Epidermal melanocyte (primary cell): ENCODE results near the gene PDIA4.
"Not testable (repeated sequence)": the region's sequence is repeated elsewhere in the genome, so short reads cannot be mapped to it uniquely, and the experiment has no call there.

Experiments
- DNase-seq: peaks from one replicate; pipeline ENCODE4 v3.0.0; 2011; ENCODE audit warnings: low spot score; ENCODE audit not compliant: insufficient read length

PDIA4 gene

DNA sequence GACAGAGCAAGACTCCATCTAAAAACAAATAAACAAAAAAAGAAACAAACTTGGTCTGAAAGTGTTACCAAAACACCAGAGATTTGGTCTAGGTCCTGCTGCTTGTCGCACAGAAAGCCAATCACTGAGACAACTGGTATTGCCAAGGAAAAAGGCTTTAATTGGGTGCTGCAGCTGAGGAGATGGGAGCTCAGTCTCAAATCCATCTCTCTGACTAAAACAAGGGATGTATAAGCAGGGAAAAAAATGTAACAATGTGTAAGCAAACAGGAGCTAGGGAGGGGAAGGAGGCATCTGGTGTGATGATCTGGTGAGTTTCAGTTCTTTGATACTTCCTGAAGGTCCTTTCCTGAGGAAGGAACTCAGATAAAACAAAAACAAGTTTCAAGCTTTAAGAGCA lies 8.4 kb upstream of the PDIA4 start:
- DNase-seq: no peak

DNA sequence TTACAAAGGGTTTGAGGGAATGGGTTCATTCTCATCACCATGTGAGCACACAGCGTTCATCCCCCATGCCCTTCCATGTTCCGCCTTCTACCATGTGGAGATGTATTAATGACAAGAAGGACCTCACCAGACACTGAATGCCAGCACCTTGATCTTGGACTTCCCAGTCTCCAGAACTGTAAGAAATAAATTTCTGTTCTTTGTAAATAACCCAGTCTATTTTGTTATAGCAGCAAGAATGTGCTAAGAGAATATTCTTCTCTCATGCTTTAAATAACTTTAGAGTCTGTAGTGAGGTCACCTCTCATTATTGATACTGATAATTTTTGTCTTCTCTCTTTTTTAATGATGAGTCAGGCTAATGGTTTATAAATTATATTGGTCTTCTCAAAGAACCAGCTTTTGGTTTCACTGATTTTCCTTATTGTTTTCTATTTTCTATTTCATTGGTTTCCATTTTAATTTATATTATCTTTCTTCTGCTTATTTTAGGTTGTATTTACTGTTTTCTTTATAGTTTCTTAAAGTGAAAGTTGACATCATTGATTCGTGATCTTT lies 3.1 kb upstream of the PDIA4 start:
- no peak for DNase-seq

DNA sequence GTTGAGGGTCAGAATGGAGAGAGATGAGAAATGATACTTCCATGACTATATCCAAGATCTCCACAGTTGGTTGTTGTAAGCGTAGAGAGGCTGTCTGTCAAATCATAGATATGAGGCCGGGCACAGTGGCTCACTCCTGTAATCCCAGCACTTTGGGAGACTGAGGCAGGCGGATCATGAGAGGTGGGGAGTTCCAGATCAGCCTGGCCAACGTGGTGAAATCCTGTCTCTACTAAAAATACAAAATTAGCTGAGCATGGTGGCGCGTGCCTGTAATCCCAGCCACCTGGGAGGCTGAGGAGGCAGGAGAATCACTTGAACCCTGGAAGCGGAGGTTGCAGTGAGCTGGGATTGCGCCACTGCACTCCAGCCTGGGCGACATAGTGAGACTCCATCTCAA lies 2.1 kb upstream of the PDIA4 start:
- not testable (repeated sequence) for DNase-seq

DNA sequence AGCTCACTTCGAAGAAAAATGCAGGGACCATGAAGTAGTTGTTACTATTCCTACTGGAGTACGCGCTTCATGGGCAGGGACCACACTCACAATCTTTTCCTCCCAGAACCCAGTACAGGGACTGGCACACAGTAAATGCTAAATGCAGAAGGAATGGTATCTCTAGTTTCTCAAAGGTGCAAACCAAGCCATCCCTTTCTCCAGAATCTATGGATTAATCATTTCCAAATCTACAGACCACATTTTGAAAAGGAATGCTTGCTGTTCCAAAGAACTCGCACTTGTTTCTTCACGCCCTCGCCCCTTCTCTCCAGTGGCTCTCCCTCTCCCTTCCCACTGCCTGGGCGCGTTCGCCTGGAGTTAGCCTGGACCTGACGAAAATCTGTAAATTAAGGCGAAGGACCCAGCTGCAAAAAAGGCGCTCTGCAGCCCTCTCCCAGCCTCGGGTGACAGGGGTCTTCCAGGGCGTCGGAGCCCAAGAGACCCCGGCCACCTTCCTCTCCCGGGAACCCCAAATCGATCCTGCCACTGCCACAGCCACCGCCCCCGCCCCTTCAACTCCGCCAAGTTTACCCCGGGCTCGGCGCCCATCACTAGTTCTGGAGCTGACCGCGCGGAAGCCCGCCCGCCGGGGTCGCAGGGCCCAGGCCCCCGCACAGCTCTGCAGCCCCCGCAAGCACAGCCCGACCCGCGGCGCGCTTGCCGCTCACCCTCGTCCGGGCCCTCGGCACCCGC lies 527 bp downstream of the PDIA4 start:
- DNase-seq: no peak

DNA sequence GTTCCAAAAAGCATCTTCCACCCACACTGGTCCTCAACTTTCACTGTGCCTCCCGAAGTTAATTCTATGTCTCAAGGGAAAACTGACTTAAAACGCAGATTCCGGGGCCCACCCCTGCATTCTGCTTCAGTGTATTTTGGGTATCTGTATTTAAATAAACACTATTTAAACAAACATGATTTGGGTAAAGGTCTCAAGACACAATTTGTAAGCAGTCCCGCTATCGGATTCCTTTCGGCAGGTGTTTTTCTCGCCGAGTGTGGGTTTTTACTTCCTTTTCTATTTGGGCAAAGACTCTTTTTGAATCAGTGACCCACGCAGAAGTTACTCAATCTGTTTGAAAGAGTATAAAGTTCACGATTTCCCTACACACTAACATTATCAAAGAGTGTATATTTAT lies 1.2 kb downstream of the PDIA4 start:
- no peak for DNase-seq

DNA sequence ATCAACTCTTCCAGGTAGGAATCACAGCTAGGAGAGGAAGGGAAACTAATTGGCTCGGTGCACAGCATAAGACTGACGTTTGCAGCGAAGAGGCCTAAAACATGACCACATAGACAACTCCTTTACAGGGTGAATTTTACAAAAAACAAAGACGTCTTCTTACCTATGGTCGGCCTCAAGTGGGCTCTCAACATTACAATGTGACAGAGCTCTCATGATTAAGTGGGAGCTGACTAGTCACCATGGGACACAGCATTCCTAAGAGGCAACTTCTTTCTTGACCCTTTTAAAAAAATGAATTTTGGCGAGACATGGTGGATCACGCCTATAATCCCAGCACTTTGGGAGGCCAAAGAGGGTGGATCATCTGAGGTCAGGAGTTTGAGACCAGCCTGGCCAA lies 4.6 kb downstream of the PDIA4 start:
- no peak for DNase-seq

DNA sequence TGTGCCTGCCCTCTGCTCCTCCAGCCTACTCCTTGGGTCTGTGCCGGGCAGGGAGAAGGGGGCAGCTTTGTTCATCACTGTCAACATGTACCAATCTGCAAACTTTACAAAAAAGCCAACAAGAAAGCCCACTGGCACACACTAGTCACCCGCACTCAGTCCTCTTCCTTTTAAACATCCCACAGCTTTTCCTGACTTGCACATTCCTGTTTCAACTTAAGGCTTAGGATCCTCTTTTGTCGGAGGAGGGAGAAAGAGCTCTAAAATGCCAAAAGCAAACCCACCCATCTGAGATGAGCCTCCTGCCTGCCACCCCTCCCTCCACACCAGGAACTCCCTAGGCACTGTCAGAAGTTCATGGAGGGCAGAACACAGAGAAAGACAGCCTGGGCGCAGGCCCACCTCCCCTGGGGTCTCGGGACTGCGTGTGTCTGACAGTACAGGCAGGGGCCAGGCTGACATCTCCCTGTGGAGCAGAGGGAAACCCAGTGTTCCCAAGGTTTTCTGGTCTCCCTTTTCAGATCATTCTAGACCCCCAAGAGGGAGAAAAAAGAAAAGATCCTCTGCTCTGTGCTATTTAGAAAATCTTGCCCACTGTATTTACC lies 5.4 kb downstream of the PDIA4 start:
- DNase-seq: no peak

DNA sequence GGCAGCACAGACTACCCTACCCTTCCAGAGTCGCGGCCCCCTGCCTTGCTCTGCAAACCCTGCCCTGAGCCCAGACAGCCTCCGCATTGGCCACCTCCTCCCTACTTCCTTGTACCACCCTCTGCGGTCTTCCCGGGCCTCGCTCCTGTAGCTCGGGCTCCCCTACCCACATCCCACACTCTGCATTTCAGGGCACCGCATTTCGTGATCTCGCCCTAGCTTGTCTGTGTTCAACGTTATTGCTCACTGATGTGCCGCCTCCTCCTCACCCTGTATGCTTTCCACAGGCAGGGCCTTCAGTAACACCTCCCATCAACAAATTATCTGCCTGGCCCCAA lies 6.6 kb downstream of the PDIA4 start:
- DNase-seq: no peak

DNA sequence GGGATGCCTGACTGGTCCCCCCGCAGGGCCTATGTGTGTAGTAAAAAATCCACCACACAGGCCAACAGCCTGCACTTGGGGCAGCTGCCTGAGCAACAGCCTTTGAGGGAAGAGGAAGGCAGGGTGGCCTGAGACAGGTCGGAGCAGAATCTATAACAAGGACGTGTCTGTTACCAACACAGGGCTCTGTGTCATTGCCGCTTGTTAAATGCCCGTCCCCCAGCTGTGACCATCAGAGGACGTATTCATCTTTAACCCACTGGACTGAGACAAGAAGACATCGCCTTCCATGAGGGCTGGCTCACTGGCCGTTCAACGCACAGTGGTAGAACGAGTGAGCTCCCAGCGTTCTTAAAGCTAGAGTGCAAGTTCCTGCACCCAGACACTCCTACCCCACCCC lies 7.8 kb downstream of the PDIA4 start:
- DNase-seq: no peak

DNA sequence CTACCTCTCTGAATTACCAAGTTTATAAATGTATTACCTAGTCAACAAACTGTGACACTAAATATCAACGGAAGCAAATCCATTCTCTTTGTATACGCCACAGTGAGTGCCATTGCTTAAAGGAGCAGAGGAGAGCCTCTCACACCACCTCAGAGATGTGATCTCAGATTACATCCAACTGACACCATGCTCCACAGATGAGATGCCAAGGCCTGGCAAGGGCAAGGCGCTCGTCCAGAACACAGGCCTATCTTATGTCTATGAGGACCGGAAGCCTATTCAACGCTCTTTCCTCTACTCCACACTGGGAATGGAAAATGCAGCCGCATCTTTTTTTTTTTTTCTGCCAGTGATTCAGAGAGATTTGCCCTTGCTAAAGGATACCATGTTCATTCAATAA lies 11.4 kb downstream of the PDIA4 start:
- no peak for DNase-seq

DNA sequence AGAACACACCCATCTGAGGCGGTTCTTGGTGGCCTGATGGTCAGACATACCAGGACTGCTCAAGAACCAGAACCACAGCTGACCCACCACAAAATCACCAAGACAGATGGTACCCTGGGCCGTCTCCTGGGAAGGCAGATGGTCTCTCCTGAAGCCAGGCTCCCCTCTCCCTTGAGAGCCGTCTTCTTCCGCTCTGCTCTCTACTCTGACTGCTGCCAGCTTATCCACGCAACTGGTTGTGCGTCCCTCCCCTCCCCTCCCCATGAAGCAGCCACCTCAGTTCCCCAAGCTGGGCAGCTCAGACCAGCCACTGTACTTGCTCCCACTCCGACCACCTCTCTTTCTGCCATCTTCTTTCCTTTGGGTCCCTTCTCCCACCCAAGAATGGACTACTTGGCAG lies 14.0 kb downstream of the PDIA4 start:
- no peak for DNase-seq

DNA sequence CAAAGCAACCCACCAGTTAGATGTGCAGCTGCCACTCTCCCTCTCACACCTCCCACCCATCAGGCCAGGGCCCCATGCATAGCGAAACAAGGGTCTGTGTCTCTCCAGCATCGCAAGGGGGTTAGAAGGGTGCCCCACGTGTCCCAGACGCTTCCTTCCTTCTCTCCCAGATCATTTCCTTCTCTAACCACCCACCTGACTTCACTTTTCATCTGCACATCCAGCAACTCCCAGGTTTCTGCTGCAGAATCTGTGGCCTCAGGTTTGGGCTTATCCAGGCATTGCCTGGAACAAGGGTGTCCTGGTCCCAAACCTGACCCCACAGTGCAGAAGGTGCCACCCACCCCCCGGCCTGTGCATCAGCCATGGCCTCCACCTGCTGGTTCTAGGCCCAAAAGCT lies 14.4 kb downstream of the PDIA4 start:
- DNase-seq: no peak

DNA sequence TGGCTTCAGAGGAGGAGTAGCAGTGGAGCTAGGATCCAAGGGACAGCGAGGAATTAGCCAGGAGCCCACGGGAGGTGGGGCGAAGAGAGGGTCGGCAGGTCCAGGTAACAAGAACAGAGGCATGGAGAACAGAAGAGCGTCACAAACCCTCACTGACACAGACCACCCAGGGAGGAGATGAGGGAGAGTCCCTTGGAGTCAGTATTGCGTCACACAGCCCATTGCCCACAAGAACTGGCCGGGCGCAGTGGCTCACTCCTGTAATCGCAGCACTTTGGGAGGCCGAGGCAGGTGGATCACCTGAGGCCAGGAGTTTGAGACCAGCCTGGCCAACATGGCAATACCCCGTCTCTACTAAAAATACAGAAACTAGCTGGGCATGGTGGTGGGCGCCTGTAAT lies 15.6 kb downstream of the PDIA4 start:
- DNase-seq: not testable (repeated sequence)

DNA sequence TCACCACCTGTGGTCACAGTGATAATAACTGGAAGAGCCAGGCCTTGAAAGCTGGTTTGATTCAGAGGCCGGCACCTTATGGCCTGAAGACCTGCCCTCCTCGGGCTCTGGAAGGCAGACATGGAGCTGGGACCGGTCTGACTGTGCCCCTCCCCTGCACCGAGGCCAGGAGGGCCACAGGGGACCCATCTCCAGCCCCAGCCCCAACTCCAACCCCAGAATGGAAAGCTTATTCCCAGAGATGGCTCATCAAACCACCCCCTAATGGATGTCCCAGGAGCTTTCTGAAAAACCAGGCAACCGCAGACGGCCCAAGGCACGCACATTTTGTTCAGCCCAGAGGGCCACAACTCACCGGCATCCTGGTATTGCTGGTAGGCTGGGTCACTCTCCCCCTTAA lies 16.8 kb downstream of the PDIA4 start:
- no peak for DNase-seq

DNA sequence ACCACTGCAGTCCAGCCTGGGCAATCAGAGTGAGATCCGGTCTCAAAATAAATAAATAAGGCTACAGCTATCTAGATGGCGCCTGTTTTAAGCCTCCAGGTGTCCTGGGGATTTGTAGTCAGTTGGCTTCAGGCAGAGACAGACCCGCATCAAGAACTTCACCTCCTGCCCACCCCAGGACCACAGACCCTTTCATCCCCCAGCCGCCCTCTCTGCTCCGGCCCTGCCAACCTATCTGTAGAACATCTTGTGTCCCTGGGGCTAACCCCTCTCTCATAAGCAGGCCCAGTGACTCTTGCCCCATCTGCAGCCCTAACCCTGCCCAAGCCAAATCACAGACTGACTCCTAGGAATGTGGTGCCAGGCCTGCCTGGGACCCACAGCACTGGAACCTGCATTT lies 17.9 kb downstream of the PDIA4 start:
- no peak for DNase-seq

DNA sequence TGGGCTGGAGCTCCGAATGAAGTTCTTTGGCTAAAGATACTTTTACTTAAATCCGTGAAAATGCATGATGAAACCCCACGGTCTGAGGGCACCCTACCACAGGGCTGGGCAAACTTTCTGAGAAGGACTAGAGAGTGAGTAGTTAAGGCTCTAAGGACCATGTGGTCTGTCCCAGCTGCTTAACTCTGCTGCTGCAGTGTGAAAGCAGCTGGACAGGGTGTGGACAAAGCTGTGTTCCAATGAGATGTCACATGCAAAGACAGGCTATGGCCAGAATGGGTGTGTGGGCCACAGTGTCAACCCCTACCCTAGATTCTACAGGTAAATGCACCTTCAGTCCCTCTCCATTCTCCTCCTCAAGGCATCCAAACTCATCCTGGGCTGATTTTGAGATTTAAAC lies 18.8 kb downstream of the PDIA4 start:
- DNase-seq: no peak

DNA sequence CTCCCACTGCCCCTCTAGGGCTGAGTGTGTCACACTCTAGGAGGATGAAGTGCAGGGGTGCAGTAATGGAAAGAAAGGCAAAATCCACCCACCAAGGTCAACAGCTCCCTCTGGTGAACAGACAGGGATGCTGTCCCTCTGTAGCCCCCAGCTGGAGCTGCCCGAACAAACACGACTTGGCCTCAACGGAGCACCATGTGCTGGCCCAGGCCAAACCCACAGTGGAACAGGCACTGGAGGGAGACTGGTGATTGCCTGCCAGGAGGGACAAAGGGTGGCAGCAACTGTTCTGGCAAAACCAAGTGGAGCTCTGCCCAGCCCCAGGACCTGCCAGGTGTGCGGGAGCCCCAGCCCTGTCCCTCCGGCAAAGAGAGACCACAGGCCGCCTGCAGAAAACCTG lies 20.7 kb downstream of the PDIA4 start:
- DNase-seq: no peak

DNA sequence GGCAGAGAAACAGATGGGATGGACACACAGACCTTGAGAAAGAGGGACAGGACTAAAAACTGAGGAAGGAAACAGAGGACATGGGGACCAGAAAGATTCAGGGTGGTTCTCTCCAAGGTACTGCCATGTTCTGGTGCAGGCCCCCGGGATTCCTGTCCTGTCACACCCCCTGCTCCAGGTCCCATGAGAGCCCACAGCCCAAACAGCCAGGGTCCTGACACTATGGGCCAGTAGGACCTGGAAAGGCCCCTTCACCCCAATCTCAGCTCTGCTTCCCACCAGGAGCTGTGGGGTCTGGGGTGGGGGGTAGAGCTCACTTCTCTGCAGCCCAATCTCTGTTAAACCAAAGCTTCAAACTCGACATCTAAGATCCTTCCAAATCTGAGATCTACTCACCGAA lies 21.2 kb downstream of the PDIA4 start:
- no peak for DNase-seq

DNA sequence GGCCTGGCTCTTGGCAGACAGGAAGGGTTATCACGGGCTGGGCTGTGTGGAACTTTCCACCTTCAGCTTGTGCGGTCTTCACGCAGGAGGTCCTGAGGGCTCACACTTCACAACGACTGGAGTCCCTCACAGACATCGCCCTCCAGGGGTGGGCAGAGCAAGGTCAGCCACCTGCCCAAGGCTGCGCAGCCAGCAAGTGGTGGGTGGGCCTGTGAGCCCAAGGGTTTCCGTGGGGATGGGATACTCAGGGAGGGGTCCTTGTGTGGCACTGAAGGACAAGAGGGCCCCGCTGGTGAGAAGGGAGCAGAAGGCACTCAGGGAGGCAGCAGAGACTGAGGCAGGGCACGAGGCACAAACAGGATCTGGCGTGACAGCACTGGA lies 22.0 kb downstream of the PDIA4 start:
- no peak for DNase-seq

DNA sequence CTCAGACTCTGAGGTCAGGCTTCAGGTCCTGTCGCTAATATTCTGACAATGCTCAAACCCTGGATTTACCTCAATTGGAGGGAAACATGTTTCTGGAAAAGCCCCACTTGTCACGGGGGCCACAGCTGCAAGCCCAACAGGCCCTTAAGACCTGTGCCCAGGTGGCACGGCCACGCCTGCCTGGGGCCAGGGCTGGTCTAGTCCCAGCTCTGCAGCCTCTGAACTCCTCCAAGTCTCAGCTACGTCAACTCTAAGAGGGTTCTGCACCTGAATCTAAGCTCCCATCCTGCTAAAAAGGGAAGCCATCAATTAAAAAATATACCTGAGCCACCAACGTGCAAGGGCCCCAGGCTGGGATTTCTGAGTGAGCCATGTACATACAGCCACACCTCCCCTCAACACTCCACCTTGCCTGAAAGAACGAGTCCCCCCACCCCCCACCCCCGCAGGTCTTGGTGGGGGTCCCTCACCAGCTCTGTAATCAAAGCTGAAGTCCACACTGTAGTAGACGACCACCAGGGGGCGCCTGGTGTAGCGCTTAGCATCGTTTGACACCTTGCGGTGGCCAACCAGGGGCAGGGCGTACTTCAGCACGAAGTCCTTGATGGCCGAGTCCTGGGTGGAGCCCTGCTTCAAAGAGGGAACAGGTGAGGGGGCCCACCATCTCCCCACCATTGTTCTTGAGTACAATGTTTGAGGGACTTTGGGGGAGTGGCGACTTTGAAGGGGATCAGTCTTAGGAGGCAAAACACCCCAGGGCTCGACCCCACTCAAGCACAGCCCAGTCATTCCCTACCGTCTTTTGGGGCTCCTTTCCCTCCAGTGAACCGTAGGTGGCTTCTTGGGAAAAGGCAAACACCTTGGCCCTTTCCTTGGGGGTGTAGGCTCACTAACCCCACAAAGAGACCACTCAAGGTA lies 22.6 kb downstream of the PDIA4 start:
- DNase-seq: no peak

DNA sequence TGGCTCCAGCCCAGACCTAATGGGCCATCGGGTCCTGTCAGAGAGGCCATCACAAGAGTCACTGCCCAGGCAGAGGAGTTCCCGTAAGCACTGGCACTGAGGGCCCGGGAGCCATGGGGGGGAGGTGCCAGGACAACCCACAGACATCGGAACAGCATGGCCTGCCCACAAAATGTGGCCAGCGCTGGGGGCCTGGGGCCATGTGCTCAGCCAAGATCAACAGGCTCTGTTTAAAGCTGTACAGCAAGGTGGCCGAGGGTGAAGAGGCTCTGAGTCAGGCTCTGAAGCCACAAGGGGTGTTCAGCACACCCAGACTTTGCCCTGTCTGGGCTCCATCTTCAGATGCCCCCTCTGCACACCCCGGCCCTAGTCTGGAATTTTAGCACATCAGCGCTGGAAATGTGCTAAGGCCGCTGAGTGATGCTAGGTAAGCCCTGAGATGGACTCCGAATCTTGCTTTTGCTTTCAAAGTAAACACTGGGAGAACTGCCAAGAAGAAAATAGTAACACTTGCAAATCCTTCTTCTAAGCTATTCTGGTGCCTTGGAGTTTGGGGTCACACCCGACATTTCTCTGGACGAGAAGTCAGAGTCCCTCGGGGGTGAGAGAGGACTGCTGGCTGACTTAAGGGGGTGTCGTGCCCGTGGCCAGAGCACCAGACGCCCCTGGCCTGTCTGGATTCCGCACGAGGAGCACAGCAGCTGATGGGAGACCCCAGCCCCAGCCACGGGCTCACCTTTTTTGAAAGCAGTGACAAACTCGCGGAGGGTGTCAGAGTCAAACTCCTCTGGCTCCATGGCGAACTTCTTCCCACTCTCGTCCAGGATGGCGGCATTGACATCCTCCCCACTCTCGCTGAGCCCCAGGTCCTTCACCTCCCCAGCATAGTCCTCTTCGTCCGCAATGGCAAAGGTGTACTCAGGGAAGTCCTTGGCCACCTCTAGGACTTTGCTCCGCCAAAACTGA lies 23.6 kb downstream of the PDIA4 start:
- no peak for DNase-seq
